Thoracic aorta endothelial cell (primary cell): Measurements from ENCODE around the gene KCTD13. TPM values are rescaled to one million over a fixed set of nuclear protein-coding genes. Genes with fewer than 3 reads are reported as not detected.

Experiments
- total RNA-seq: library from RNA; depleted of rRNA; stranded (reverse); fragments of >200 nt; gene quantifications from 2 replicates; pipeline ENCODE4 v1.2.3, GENCODE V29; 2012

The KCTD13 gene
- total RNA-seq, result 10.5 and 11.6 TPM in 2 replicates

GRCh38 chr16:29925781-29926710 is at the start of gene KCTD13:
Gene KCTD13, minus strand, starts transcription at chr16:29926226. Its CDS starts 193 bp downstream, at chr16:29926033.

GRCh38 chr16:29973384-29974246 is 47.6 kb upstream of the KCTD13 start, which contains the start of gene TAOK2:
Gene TAOK2, plus strand, starts transcription at chr16:29973868. Its CDS starts 3,905 bp downstream, at chr16:29977773.

GRCh38 chr16:29961479-29962343 is 35.7 kb upstream of the KCTD13 start, which contains the start of gene TMEM219:
Gene TMEM219, plus strand, starts transcription at chr16:29962079. Its CDS starts 1,065 bp downstream, at chr16:29963144.

GRCh38 chr16:29900102-29900887 is 25.7 kb downstream of the KCTD13 start, which contains the start of gene ASPHD1:
Gene ASPHD1, plus strand, starts transcription at chr16:29900488. Its CDS starts 484 bp downstream, at chr16:29900972.

GRCh38 chr16:29899516-29900101 is 26.4 kb downstream of the KCTD13 start, which contains the start of gene SEZ6L2:
Gene SEZ6L2, minus strand, starts transcription at chr16:29899550. Its CDS starts 531 bp downstream, at chr16:29899019.

GRCh38 chr16:29862884-29863668 is 63.0 kb downstream of the KCTD13 start, which contains the start of gene CDIPT:
Gene CDIPT, minus strand, starts transcription at chr16:29863226. Its CDS starts 369 bp downstream, at chr16:29862857.

Other genes with a start within 250 kb of the KCTD13 start
- 0.07 TPM in 1 of 2 replicates, not detected in the other for gene QPRT, start 247.0 kb downstream of the KCTD13 start, total RNA-seq
- gene C16orf54, start 180.2 kb downstream of the KCTD13 start, total RNA-seq, result not detected in 2 replicates
- not detected in 2 replicates for gene ZG16, start 148.0 kb downstream of the KCTD13 start, total RNA-seq
- gene KIF22, start 135.5 kb downstream of the KCTD13 start, total RNA-seq, result 58.8 and 85.1 TPM in 2 replicates
- gene MAZ, start 119.7 kb downstream of the KCTD13 start, total RNA-seq, result 191 and 192 TPM in 2 replicates
- 1.3 and 1.8 TPM in 2 replicates for gene PRRT2, start 114.0 kb downstream of the KCTD13 start, total RNA-seq
- gene PAGR1, start 110.1 kb downstream of the KCTD13 start, total RNA-seq, result 25.6 and 26.3 TPM in 2 replicates
- gene MVP, start 105.8 kb downstream of the KCTD13 start, total RNA-seq, result 153 and 184 TPM in 2 replicates
- 52.1 and 73.6 TPM in 2 replicates for gene CDIPT, start 63.0 kb downstream of the KCTD13 start, total RNA-seq
- 1.2 and 1.4 TPM in 2 replicates for gene SEZ6L2, start 26.7 kb downstream of the KCTD13 start, total RNA-seq
- gene ASPHD1, start 25.7 kb downstream of the KCTD13 start, total RNA-seq, result 0.93 TPM in 2 replicates
- gene TMEM219, start 35.9 kb upstream of the KCTD13 start, total RNA-seq, result 55.5 and 59.8 TPM in 2 replicates
- gene TAOK2, start 47.6 kb upstream of the KCTD13 start, total RNA-seq, result 91.9 and 96.3 TPM in 2 replicates
- 7.3 and 8.1 TPM in 2 replicates for gene HIRIP3, start 69.4 kb upstream of the KCTD13 start, total RNA-seq
- gene INO80E, start 70.0 kb upstream of the KCTD13 start, total RNA-seq, result 37.9 and 42.9 TPM in 2 replicates
- gene DOC2A, start 84.8 kb upstream of the KCTD13 start, total RNA-seq, result 0.13 and 0.22 TPM in 2 replicates
- gene C16orf92, start 97.0 kb upstream of the KCTD13 start, total RNA-seq, result not detected in 2 replicates
- 0.07 and 0.13 TPM in 2 replicates for gene TLCD3B, start 105.0 kb upstream of the KCTD13 start, total RNA-seq
- 921 and 974 TPM in 2 replicates for gene ALDOA, start 139.5 kb upstream of the KCTD13 start, total RNA-seq
- 193 and 211 TPM in 2 replicates for gene PPP4C, start 149.8 kb upstream of the KCTD13 start, total RNA-seq
- 0.14 and 0.27 TPM in 2 replicates for gene TBX6, start 165.7 kb upstream of the KCTD13 start, total RNA-seq
- gene YPEL3, start 170.0 kb upstream of the KCTD13 start, total RNA-seq, result 10.3 and 10.9 TPM in 2 replicates
- 1.7 and 2.0 TPM in 2 replicates for gene GDPD3, start 187.3 kb upstream of the KCTD13 start, total RNA-seq
- 46.5 and 58.0 TPM in 2 replicates for gene MAPK3, start 197.0 kb upstream of the KCTD13 start, total RNA-seq